Cardiac fibroblast (primary cell): ENCODE results near the gene KCNIP4.
A peak's percentile ranks its signal among the peaks of the same experiment; 100 is the strongest.

Source experiments
- DNase-seq, 2 donors: peaks; one replicate each; pipeline versions ENCODE4 v3.0.0 to v3.0.0-alpha.2; 2010; ENCODE audit warnings: low read depth in 2 of 2
- H3K4me3 ChIP-seq, 2 donors: replicated peaks in 1 of 2; 1 replicate in 1 of 2; 2 replicates in 1 of 2; pipeline ENCODE4 v1.5.1; 2011; ENCODE audit warnings: low read depth in 2 of 2, low read length in 2 of 2, mild to moderate bottlenecking in 2 of 2, moderate library complexity in 1 of 2
- TF ChIP-seq, protein P1 (sequence below): IDR thresholded peaks from one replicate; pipeline ENCODE4 v1.5.1; 2011; ENCODE audit warnings: low read depth, mild to moderate bottlenecking, low read length, inconsistent platforms

The KCNIP4 gene

DNA sequence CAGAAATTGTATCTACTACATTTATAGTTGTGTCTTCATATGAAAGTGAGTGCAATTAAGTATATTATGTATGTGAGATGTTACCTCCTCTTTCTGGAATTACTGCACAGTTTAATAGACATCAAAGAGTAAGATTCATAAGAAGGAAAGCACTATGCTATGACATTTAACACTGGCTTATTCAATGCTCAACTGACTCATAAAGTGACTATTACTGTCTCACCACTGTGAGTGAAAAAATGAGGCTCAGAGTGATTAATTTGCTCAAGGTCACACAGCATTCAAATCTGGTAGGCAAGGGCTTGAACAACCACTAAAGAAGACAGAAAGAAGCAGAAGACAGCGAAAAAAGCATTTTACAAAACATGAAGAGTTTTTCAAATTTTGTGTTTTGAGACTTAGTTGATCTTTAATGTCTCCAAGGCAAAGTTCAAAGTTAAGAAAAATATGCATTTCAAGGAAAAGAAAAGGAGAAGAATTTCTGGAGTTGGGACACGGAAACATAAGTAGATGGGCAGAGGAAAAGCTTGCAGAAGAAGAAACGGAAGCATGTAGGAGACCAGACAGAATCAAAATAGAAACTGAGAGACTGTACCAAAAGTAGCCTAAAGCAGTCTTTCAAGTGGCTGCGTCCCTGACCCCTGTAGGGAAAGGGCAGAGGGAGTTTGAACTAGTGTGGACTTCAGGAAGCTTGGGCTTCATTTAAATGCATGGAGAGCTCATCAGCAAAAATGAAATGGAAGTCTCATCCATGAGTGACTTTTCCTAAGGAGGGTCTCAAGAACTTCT, 66.3 kb downstream of the KCNIP4 start:
- TF ChIP-seq, protein P1, sequence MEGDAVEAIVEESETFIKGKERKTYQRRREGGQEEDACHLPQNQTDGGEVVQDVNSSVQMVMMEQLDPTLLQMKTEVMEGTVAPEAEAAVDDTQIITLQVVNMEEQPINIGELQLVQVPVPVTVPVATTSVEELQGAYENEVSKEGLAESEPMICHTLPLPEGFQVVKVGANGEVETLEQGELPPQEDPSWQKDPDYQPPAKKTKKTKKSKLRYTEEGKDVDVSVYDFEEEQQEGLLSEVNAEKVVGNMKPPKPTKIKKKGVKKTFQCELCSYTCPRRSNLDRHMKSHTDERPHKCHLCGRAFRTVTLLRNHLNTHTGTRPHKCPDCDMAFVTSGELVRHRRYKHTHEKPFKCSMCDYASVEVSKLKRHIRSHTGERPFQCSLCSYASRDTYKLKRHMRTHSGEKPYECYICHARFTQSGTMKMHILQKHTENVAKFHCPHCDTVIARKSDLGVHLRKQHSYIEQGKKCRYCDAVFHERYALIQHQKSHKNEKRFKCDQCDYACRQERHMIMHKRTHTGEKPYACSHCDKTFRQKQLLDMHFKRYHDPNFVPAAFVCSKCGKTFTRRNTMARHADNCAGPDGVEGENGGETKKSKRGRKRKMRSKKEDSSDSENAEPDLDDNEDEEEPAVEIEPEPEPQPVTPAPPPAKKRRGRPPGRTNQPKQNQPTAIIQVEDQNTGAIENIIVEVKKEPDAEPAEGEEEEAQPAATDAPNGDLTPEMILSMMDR = no peak
- peak in 1 of 2 donors; percentile 50 for DNase-seq

DNA sequence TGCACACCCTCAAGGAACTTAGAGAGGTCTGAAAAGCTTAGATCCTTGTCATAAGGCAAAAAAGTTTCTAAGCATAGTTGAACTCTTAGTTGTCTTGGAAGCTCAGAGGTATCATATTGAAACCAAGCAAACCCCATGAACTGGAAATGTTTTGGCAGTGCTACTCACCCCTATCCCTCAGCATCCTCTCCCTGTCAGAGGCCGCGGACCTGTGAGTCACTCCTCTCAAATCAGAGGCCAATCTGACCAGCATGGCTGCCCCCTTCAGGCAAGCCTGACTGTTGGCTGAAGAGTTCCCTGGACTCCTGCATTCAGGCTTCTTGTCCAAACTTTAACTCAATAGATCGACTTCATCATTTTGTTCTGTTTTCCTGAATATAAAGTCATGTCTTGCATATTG, 69.4 kb downstream of the KCNIP4 start:
- no peak overlapping the region for H3K4me3 ChIP-seq
- peak; percentile 19 to 67 for DNase-seq
- TF ChIP-seq, protein P1 = peak; percentile 45

More for the DNA sequence above, 66.3 kb downstream of the KCNIP4 start:
- no peak overlapping the region for H3K4me3 ChIP-seq

DNA sequence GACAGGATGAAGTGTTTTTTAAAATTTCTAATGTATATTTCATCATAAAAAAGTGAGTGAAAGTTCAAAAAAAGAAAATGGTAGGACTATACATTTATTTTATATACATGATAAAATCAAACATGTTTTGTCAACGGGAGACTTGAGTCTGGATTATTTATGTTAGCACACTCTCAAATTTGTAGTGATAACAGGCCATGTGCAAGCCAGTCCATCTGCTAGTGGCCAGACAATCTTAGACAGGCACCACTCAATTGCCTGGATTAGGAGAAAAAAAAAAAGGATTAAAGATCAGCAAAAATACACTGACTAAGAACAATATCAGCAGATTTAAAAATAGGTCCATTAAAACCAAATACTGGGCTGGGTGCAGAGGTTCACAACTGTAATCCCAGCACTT, 71.9 kb downstream of the KCNIP4 start:
- DNase-seq = no peak
- H3K4me3 ChIP-seq = no peak overlapping the region
- TF ChIP-seq, protein P1 = no peak

DNA sequence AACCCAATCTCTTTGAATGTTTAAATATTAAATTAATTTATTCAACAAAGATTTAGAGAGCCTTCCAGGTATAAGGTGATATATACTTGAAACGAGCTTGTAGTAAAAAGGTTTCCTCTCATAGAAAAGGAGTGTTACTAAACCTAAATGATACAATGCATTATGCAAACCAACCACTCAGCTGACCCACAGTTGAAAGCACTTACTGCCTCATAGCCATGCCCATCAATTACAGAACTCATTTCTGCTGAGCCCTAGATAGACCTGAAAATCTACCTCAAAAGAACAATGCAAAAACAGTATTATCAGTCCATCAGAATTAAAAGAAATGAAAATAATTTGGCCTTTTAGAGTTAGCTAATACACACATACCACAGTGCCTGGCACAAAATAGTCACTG, 75.4 kb downstream of the KCNIP4 start:
- DNase-seq = no peak
- TF ChIP-seq, protein P1 = no peak
- no peak overlapping the region for H3K4me3 ChIP-seq

DNA sequence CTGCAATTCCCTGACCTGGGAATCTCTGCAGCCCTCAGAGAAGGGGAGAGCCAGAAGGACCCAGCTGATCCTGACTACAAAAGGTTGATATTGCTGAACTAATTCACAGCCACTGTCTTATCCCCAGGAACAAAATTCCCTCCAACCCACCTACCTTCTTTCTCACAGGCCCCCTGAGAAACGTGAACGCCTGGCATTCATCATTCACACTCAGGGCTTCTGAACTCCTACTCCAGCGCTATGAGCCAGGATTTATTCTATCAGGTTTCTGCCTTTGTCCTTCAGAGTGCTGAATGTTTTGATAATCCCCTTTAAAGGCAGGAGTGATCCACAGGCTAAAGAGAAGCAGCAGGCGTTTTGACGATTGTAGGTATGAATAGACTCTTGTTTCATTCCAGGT, 76.5 kb downstream of the KCNIP4 start:
- DNase-seq = no peak
- TF ChIP-seq, protein P1 = no peak
- H3K4me3 ChIP-seq = no peak overlapping the region

DNA sequence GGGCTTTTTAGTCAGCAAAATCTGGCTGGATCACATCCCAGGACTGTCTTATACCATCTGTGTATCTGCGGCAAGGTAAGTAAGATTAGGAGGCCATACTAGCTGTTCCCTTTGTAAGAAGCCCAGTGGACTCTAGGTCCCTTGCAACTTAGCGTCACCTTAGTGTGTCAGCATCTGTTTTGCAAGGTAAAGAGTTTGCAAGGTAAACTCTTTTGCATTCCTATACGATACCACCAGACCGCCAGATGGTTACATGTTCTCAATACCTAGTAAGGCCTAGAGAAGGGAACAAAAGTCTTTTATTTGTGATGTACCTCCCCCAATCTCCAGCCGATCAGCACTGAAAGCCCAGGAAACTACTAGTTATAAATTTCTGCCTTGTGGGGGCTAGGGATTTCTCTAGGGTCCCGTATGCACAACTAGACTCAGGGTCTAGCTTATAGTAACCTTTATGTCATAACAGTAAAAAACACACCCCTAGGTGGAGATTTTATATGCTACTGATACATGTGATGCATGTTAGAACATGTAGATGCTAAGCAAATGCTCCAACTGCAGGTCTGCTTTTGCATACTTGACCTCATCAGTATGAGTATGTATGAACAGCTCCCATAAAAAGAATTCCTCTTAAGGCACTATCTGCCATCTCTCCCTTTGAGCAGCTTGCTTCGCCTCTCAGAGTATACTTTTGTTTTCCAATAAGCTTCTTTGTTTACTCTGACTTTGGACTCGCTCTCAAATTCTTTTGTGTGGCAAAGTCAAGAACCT, 78.4 kb downstream of the KCNIP4 start:
- DNase-seq = no peak
- TF ChIP-seq, protein P1 = no peak
- no peak overlapping the region for H3K4me3 ChIP-seq
